Erythroblast (primary cell): Measurements from ENCODE around the gene DOK7.
"Not testable (repeated sequence)": the region's sequence is repeated elsewhere in the genome, so short reads cannot be mapped to it uniquely, and the experiment has no call there.

Experiments
- DNase-seq, 2 experiments: peaks; one replicate each; lab custom pipeline; 2025; lab: John Stamatoyannopoulos, UW
- GATA1 ChIP-seq: IDR thresholded peaks from 2 replicates; pipeline ENCODE4 v1.6.1; 2011; ENCODE audit warnings: low read depth, mild to moderate bottlenecking, control low read depth, low read length, moderate library complexity
- POLR2A ChIP-seq: IDR thresholded peaks from 2 replicates; pipeline ENCODE4 v1.6.1; 2011; ENCODE audit warnings: mild to moderate bottlenecking, low read length

DOK7 gene

DNA sequence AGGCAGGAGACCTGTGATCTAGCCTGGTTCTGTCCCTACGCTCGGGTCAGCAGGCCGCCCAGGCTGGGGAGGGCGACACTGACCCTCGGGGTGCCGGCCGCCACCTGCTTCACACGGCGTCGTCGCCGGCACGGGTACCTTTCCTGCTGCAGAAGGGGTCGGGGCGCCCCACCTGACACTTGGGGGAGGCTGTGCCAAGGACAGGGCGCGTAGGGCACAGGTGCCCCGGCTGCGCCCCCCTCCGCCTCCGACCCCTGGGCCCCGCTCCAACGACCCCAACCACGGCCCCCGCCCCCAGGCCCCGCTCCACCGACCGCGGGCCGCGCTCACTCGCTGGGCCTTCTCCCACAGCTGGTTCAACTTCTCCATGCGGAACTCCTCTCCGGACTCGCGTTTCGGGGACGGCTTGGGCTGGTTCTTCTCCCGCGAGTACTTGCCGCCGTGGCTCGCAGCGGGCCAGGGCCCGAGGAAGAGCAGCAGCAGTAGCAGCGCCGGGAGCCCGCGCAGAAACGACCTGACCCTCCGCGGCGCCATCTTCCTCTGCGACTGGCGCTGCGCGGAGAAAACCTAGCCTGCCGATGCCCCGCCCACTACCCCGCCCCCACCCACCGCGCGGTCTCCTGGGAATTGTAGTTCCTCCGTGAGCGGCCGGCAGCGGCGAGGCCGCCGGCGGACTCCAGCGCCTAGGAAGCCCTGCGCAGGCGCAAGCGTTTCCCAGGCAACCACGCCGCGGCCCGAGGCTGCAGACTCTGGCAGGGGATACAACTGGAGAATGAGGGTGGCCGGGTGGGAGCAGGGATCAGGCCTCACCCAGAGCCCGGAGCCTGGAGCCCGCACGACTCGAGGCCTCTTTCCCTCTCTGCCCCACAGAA, 69.0 kb downstream of the DOK7 start, which contains the start of gene LRPAP1:
LRPAP1 (minus strand) TSS at position 544 of the 872 bp plus-strand sequence; CDS start at position 534, 10 bp downstream.
- peak; percentile 90 to 94 for DNase-seq
- TF ChIP-seq GATA1 (no peak), POLR2A (peak; percentile 68)

DNA sequence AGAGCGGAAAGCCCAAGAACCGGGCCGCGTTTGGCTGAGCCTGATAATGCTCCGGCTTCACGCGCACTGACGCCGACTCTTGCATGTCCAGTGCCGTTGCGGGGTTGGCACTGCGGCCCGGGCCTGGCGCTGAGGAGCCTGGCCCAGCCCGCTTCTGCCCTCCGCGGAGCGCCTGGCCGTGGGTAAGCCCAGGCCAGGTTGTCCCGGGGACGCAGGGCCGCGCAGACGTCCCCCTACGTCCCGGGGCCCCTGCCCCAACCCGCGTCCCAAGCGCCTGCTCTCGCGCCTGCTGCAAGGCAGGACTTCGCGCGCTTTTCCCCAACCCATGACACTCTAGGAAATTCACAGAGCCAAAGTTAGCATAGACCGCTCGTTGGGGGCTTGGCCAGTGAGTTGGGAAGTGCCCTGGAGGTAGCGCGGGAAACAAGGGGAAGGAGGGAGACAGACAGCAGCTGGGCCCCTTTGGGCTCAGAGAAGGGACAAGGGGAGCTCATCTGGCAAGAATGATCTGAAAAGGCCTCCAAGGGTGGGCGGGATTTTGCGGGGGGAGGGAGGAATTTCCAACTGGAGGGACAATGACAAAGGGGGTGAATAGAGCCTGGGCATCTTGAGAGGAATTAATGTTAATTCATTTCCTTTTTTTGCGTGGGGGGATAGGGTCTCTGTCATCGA, 69.8 kb downstream of the DOK7 start:
- no peak for TF ChIP-seq POLR2A
- no peak for TF ChIP-seq GATA1
- DNase-seq = no peak

DNA sequence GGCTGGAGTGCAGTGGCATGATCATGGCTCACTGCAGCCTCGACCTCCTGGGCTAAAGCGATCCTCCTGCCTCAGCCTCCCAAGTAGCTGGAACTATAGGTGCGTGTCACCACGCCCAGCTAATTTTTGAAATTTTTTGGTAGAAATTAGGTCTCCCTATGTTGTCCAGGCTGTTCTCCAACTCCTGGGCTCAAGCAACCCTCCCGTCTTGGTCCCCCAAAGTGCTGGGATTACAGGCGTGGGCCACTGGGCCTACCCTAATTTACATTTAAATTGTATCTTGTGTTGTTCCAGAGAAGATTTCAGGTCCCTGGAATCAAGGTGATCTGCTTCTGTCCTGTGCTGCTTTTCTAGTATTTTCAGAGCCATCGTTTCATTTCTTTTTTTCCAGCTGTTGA, 70.3 kb downstream of the DOK7 start:
- DNase-seq = no peak
- no peak for TF ChIP-seq GATA1
- TF ChIP-seq POLR2A = no peak

DNA sequence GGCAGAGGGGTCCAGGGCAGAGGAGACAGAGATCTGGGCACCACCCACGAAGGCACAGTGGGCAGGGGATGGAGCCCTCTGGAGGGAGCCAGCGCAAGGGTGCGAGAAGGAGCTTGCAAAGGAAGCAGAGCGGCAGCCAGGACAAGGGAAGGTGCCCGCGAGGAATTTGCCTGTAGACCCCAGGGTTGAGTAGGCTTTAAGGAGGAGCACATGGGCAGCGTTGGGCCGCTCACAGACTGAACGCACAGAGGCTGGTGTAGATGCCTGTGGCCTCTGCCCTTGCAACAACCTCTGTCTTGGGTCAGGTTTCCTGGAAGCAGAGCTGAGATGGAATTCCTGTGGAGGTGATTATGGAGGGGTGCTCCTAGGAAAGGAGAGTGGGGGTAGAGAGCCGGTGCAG, 72.7 kb downstream of the DOK7 start:
- DNase-seq = not testable (repeated sequence)

DNA sequence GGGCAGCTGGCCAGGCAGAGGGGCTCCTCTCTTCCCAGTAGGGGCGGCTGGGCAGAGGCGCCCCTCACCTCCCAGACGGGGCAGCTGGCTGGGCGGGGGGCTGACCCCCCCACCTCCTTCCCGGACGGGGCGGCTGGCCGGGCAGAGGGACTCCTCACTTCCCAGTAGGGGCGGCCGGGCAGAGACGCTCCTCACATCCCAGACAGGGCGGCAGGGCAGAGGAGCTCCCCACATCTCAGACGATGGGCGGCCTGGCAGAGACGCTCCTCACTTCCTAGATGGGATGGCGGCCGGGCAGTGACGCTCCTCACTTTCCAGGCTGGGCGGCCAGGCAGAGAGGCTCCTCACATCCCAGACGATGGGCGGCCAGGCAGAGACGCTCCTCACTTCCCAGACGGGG, 75.8 kb downstream of the DOK7 start:
- DNase-seq = not testable (repeated sequence)

DNA sequence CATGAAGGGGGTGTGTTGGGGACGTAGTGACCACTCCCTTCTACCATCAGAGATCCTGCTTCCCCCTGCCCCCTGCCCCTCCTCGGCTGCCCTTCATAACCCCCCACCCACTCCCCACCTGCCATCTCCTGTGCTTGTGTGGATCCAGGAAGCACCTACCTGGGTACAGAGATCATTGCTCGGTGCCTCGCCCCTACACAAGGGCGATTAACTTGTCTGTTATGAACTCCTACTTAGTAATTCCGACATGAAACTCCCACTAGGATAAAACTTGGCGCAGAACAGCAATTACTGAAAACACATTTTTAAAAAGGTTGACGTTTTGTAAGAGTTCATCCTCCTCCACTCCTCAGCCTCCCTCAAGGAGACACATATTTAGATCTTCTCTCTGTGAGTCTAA, 80.3 kb downstream of the DOK7 start:
- DNase-seq = not testable (repeated sequence)
